GM12878 (cell line): Measurements from ENCODE around the gene LMX1A.

Experiments
- RCOR1 ChIP-seq: conservative IDR thresholded peaks from 2 replicates; pipeline ENCODE4 v1.6.1; 2012; ENCODE audit warnings: low read depth, low read length, improper control_type of control experiment
- TF ChIP-seq, protein P1 (sequence below), 3 experiments: IDR thresholded peaks in 2 of 3; conservative IDR thresholded peaks in 1 of 3; 2 replicates each; pipeline ENCODE4 v1.5.1; 2011; ENCODE audit warnings: low read depth in 3 of 3, low read length in 3 of 3, mild to moderate bottlenecking in 3 of 3, control low read depth in 2 of 3, moderate library complexity in 2 of 3, inconsistent platforms in 1 of 3, mixed read lengths in 1 of 3; ENCODE audit not compliant: control insufficient read depth in 2 of 3, insufficient read depth in 1 of 3; ENCODE audit errors: extremely low read depth in 1 of 3
- TF ChIP-seq, protein P2 (sequence below): IDR thresholded peaks from 2 replicates; pipeline ENCODE4 v1.6.1; 2011; ENCODE audit warnings: low read depth, low read length, improper control_type of control experiment, borderline replicate concordance

DNA sequence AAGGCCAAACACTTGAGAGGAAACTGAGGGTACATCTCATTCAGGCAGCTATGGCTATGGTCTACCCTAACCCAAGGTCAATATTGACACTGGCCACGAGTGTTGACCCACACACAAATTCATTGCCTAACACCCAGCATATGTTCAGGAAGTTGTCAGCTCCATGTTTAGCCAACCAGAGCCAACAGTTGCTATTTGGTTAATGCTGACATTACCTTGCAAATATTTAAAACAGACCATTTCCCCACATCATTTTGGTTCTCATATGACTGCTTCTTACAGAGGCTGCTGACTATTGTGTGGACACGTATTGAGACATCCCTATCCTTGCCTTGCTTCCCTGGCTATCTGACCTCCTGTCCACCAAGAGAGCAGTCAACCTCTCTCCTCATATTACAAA lies 97.3 kb downstream of the LMX1A start:
- TF ChIP-seq RCOR1 = no peak
- TF ChIP-seq, protein P1, sequence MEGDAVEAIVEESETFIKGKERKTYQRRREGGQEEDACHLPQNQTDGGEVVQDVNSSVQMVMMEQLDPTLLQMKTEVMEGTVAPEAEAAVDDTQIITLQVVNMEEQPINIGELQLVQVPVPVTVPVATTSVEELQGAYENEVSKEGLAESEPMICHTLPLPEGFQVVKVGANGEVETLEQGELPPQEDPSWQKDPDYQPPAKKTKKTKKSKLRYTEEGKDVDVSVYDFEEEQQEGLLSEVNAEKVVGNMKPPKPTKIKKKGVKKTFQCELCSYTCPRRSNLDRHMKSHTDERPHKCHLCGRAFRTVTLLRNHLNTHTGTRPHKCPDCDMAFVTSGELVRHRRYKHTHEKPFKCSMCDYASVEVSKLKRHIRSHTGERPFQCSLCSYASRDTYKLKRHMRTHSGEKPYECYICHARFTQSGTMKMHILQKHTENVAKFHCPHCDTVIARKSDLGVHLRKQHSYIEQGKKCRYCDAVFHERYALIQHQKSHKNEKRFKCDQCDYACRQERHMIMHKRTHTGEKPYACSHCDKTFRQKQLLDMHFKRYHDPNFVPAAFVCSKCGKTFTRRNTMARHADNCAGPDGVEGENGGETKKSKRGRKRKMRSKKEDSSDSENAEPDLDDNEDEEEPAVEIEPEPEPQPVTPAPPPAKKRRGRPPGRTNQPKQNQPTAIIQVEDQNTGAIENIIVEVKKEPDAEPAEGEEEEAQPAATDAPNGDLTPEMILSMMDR (IDR thresholded peaks at IDR 0.05 in 2 of 3, conservative IDR thresholded peaks at IDR 0.05 in 1 of 3; ENCODE audit: control insufficient read depth in 2 of 3, extremely low read depth in 1 of 3, insufficient read depth in 1 of 3, low read depth in 3 of 3, low read length in 3 of 3) = no peak
- TF ChIP-seq, protein P2, sequence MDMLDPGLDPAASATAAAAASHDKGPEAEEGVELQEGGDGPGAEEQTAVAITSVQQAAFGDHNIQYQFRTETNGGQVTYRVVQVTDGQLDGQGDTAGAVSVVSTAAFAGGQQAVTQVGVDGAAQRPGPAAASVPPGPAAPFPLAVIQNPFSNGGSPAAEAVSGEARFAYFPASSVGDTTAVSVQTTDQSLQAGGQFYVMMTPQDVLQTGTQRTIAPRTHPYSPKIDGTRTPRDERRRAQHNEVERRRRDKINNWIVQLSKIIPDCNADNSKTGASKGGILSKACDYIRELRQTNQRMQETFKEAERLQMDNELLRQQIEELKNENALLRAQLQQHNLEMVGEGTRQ = no peak
